Measurements from ENCODE around the gene GLIPR2. TPM values are rescaled to one million over a fixed set of nuclear protein-coding genes. Genes with fewer than 3 reads are reported as not detected.

The GLIPR2 gene
- total RNA-seq, 8 experiments from 2014 or later: 1.4 to 58.5 (median 4.3) TPM

DNA sequence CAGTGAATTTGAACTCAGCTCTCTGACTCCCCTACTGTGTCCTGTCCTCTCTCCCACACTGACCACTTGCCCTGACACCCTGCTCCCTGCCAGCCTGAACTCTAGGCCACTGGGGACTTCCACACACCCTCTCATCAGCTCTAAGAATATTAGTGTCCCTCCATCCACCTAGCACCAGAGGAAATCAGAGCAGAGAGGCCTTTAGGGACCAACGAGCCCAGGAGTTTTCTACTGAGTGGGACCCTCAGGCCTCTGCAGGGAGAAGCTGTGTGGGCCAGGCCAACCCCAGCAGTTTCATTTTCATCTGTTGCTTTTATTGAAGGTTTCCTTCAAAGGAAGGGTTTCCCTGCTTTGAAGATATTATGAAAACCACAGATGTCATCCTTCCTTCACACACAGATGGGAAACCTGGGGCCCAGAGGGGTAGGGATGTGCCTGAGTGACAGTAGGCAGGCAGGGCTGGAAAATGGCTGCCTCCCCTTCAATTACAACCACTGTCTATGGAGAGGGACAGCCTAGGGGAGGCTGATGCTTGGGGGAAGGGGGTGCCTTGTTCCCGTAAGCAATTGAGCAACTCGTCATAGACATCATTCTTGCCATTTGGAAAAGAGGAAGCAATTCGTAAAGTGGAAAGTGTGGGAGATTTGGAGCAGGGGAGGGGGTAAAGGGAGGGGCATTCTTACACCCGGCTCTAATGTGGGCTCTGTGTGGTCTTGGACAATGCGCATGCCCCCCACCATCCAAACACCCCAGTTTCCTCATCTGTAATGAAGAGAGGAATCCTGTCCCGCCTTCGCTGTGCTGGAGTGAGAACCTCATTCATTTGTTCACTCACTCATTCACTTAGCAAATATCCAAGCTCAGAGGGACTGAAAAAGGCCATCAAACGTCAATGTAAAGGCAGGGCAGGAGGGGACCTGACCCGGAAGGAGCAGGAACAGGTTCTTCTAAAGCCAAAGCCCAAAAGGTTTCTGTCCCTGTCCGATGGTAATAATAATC is 3.9 kb downstream of the GLIPR2 start:
- H3K4me3 ChIP-seq: no peak overlapping the region
- H3K4me1 ChIP-seq (replicated peaks in 1 of 2): peaks cover 0 to 19% of the 10 kb centered on the region in 2 donors
- in situ Hi-C loops (cut with MboI; ENCODE audit: low pct_unique_long_range_greater_than_20kb in 2 of 9, low sequenced_read_pairs in 9 of 9, unreplicated experiment in 9 of 9): no loop called here
- ATAC-seq (replicated peaks in 6 of 8): no peak
- WGBS, 10 experiments: 55 to 100% (median 84%) methylated on average over 1 to 8 of the region's 11 CpGs; no CpG with 5 or more reads in 2 of the 10 experiments
- no peak overlapping the region for H3K27ac ChIP-seq

DNA sequence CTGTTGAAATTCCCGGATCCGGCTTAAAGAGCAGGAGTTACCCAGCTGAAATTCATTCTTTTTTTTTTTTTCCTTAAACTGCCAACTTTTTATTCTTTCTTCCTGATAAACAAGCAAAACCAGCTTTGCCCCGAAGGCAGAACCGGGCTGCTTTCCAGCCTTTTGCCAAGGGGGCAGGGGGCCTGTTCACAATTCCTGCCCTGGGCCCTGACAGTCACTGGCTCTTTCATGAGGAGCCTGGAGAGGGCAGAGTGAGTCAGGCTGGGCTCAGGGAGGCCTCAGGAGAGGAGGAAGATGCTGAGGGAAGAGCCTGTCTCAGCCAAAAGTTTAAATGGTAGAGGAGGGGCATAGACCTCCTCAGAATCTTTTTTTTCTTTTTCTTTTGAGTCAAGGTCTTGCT is 4.8 kb downstream of the GLIPR2 start:
- in situ Hi-C loops (cut with MboI; ENCODE audit: low pct_unique_long_range_greater_than_20kb in 2 of 9, low sequenced_read_pairs in 9 of 9, unreplicated experiment in 9 of 9): no loop called here
- WGBS, 10 experiments: 19 to 100% (median 78%) methylated on average over 1 to 4 of the region's 4 CpGs
- Histone ChIP-seq H3K4me3 (no peak overlapping the region), H3K4me1 (replicated peaks in 1 of 2) (peaks cover 0 to 17% of the 10 kb centered on the region in 2 donors), H3K27ac (no peak overlapping the region)
- ATAC-seq (replicated peaks in 6 of 8): peak in 1 of 8 experiments; percentile 19

- no peak overlapping the region for H3K4me3 ChIP-seq
- in situ Hi-C loops (cut with MboI; ENCODE audit: low pct_unique_long_range_greater_than_20kb in 2 of 9, low sequenced_read_pairs in 9 of 9, unreplicated experiment in 9 of 9): no loop called here
- H3K4me1 ChIP-seq (replicated peaks in 1 of 2): peaks cover 0 to 17% of the 10 kb centered on the region in 2 donors
- H3K27ac ChIP-seq: no peak overlapping the region
- ATAC-seq (replicated peaks in 6 of 8): no peak
- WGBS, 10 experiments: 78 to 100% (median 86%) methylated on average over 1 to 4 of the region's 7 CpGs; no CpG with 5 or more reads in 6 of the 10 experiments
Measured at GRCh38 chr9:36141761-36142160, 5.2 kb downstream of the GLIPR2 start.

- H3K4me3 ChIP-seq: no peak overlapping the region
- in situ Hi-C loops (cut with MboI; ENCODE audit: low pct_unique_long_range_greater_than_20kb in 2 of 9, low sequenced_read_pairs in 9 of 9, unreplicated experiment in 9 of 9): no loop called here
- 17 to 94% (median 72%) methylated on average over 1 to 6 of the region's 12 CpGs; no CpG with 5 or more reads in 1 of the 10 experiments for WGBS, 10 experiments
- H3K4me1 ChIP-seq (replicated peaks in 1 of 2): peaks cover 0 to 15% of the 10 kb centered on the region in 2 donors
- peak in 3 of 8 experiments; percentile 10 to 26 (median 25) for ATAC-seq (replicated peaks in 6 of 8)
- H3K27ac ChIP-seq: no peak overlapping the region
Measured at GRCh38 chr9:36142510-36143244, 6.1 kb downstream of the GLIPR2 start.

- ATAC-seq (replicated peaks in 6 of 8): no peak
- no peak overlapping the region for H3K4me3 ChIP-seq
- in situ Hi-C loops (cut with MboI; ENCODE audit: low pct_unique_long_range_greater_than_20kb in 2 of 9, low sequenced_read_pairs in 9 of 9, unreplicated experiment in 9 of 9): no loop called here
- peaks cover 0 to 13% of the 10 kb centered on the region in 2 donors for H3K4me1 ChIP-seq (replicated peaks in 1 of 2)
- 17 to 93% (median 59%) methylated on average over 1 to 8 of the region's 13 CpGs; no CpG with 5 or more reads in 3 of the 10 experiments for WGBS, 10 experiments
- no peak overlapping the region for H3K27ac ChIP-seq
Measured at GRCh38 chr9:36143245-36143641, 6.7 kb downstream of the GLIPR2 start.

- no peak overlapping the region for H3K27ac ChIP-seq
- no peak overlapping the region for H3K4me3 ChIP-seq
- no peak for ATAC-seq (replicated peaks in 6 of 8)
- peaks cover 0 to 8% of the 10 kb centered on the region in 2 donors for H3K4me1 ChIP-seq (replicated peaks in 1 of 2)
- 80 to 100% (median 95%) methylated on average over 1 to 6 of the region's 12 CpGs; no CpG with 5 or more reads in 3 of the 10 experiments for WGBS, 10 experiments
- in situ Hi-C loops (cut with MboI; ENCODE audit: low pct_unique_long_range_greater_than_20kb in 2 of 9, low sequenced_read_pairs in 9 of 9, unreplicated experiment in 9 of 9): no loop called here
Measured at GRCh38 chr9:36144309-36145232, 8.0 kb downstream of the GLIPR2 start.

- no peak for ATAC-seq (replicated peaks in 6 of 8)
- H3K27ac ChIP-seq: no peak overlapping the region
- peaks cover 0 to 4% of the 10 kb centered on the region in 2 donors for H3K4me1 ChIP-seq (replicated peaks in 1 of 2)
- in situ Hi-C loops (cut with MboI; ENCODE audit: low pct_unique_long_range_greater_than_20kb in 2 of 9, low sequenced_read_pairs in 9 of 9, unreplicated experiment in 9 of 9): no loop called here
- 83 to 100% (median 90%) methylated on average over 1 to 4 of the region's 4 CpGs; no CpG with 5 or more reads in 2 of the 10 experiments for WGBS, 10 experiments
- no peak overlapping the region for H3K4me3 ChIP-seq
Measured at GRCh38 chr9:36145970-36146369, 9.4 kb downstream of the GLIPR2 start.

DNA sequence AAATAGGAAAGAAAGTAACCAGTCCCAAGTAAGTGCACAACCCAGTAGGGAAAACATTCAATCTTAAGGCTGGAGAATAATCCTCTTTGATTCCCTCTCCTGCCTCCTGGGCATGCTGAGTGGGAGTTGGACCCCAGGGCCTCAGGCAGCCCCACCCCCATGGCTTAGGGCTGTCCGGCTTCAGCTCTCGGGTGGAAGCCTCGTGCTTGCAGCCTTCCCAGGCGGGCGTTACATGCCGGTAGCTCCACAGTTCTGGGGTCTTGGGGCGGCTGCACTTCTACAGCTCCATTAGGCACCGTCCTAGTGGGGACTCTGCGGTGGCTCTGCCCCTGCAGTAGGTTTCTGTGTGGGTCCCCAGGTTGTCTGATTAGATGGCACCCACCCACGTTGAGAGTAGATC is 10.1 kb downstream of the GLIPR2 start:
- H3K4me3 ChIP-seq: no peak overlapping the region
- in situ Hi-C loops (cut with MboI; ENCODE audit: low pct_unique_long_range_greater_than_20kb in 2 of 9, low sequenced_read_pairs in 9 of 9, unreplicated experiment in 9 of 9): no loop called here
- ATAC-seq (replicated peaks in 6 of 8): no peak
- H3K4me1 ChIP-seq (replicated peaks in 1 of 2): peaks cover 0 to 4% of the 10 kb centered on the region in 2 donors
- no peak overlapping the region for H3K27ac ChIP-seq
- 20 to 100% (median 89%) methylated on average over 1 to 4 of the region's 10 CpGs; no CpG with 5 or more reads in 6 of the 10 experiments for WGBS, 10 experiments

DNA sequence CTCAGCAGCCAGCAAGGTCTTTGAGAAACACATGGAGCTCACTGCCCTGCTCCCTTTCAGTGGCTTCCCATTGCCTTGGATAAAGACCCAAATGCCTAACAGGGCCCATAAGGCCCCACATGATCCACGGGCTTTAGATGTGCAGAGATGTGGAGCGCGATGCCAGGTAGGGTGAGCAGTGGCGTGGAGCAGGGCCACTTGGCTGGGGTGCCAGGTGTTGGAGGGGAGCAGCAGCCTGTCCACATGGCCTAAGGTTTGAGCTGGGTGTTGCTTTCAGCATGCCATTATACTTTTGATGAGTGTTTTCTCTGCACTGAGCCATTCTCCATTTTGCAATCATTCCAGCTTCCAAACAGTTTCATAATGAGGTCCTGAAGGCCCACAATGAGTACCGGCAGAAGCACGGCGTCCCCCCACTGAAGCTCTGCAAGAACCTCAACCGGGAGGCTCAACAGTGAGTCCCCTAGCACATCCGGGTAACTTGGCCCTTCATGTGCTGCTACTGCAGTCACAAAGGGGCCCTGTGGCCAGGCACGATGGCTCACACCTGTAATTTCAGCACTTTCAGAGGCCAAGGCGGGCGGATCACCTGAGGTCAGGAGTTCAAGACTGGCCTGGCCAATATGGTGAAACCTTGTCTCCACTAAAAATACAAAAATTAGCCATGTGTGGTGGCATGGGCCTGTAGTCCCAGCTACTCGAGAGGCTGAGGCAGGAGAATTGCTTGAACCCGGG is 11.1 kb downstream of the GLIPR2 start:
- ATAC-seq (replicated peaks in 6 of 8): no peak
- in situ Hi-C loops (cut with MboI; ENCODE audit: low pct_unique_long_range_greater_than_20kb in 2 of 9, low sequenced_read_pairs in 9 of 9, unreplicated experiment in 9 of 9): no loop called here
- Histone ChIP-seq H3K4me3 (no peak overlapping the region), H3K27ac (no peak overlapping the region), H3K4me1 (replicated peaks in 1 of 2) (peaks cover 0 to 4% of the 10 kb centered on the region in 2 donors)
- 40 to 100% (median 95%) methylated on average over 1 to 8 of the region's 14 CpGs; no CpG with 5 or more reads in 2 of the 10 experiments for WGBS, 10 experiments

DNA sequence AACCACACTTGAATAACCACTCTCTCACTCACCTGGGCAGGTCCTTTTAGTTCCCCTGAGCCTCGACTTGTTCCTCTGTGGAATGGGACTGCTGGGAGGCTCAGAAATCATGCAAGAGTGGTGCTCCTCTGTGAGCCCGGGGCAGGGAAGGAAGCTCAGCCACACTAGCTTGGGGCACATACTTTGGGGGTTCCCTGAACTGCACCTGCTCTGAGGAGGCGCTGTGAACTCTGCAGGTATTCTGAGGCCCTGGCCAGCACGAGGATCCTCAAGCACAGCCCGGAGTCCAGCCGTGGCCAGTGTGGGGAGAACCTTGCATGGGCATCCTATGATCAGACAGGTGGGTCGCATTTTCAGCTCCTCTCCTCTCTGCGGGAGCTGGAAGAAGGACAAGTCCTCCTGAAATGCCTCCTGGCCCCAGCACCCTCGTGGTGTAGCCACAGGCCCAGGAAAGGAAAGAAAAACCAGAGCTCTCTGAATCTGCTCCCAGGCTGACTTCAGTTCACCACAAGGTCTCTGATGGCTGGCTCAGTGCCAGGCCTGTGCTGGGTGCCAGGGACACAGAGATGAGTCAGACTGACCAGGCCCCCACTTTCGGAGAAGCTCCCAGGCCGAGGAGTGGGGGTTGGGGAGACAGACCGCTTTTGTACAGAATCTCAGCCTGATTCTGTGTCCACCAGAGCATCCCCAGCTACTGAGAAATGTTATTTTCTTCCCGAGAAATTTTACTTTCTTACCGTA is 11.9 kb downstream of the GLIPR2 start:
- whole genome bisulfite sequencing, 10 experiments: 0 to 100% (median 76%) methylated on average over 2 to 11 of the region's 14 CpGs; no CpG with 5 or more reads in 3 of the 10 experiments
- in situ Hi-C loops (cut with MboI; ENCODE audit: low pct_unique_long_range_greater_than_20kb in 2 of 9, low sequenced_read_pairs in 9 of 9, unreplicated experiment in 9 of 9): no loop called here
- Histone ChIP-seq H3K4me1 (replicated peaks in 1 of 2) (peaks cover 0 to 4% of the 10 kb centered on the region in 2 donors), H3K4me3 (no peak overlapping the region), H3K27ac (no peak overlapping the region)
- peak; percentile 61 to 96 (median 82) for ATAC-seq (replicated peaks in 6 of 8)

DNA sequence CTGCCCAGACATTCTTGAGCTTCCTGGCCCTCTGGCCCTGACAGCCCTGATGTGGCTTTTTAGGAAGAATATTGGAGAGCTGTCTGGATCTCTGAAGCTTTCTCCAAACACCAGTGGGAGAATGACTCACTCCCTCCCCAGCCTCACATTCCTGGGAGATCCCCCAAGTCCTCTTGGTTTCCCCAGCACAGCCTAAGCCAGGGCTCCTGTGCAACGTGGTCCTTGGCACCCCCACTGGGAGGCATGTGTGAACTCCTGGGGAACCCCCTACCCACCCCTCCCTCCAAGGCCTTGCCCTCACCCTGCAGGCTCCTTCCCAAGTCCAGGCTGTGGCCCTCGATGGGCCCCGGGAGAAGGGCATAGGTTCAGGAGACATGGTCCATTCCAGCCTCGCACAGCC is 12.7 kb downstream of the GLIPR2 start:
- Histone ChIP-seq H3K4me1 (replicated peaks in 1 of 2) (peaks cover 3 to 7% of the 10 kb centered on the region in 2 donors), H3K27ac (no peak overlapping the region), H3K4me3 (no peak overlapping the region)
- ATAC-seq (replicated peaks in 6 of 8): peak in 3 of 8 experiments; percentile 20 to 26 (median 22)
- 93 to 100% methylated on average over 2 to 3 of the region's 4 CpGs; no CpG with 5 or more reads in 8 of the 10 experiments for WGBS, 10 experiments
- in situ Hi-C loops (cut with MboI; ENCODE audit: low pct_unique_long_range_greater_than_20kb in 2 of 9, low sequenced_read_pairs in 9 of 9, unreplicated experiment in 9 of 9): no loop called here
